H9 (cell line): ENCODE data around the gene TUBB1. TPM values are rescaled to one million over a fixed set of nuclear protein-coding genes. Genes with fewer than 3 reads are reported as not detected.

ENCODE experiments used
- DNase-seq: peaks from one replicate; pipeline ENCODE4 v3.0.0-alpha.2; 2017
- H2AFZ ChIP-seq: one replicate; pipeline ENCODE4 v1.6.1; 2013; ENCODE audit warnings: mild to moderate bottlenecking, low read length, control low read depth, moderate library complexity
- H2AK5ac ChIP-seq: 2 replicates; pipeline ENCODE4 v1.6.1; 2013; ENCODE audit warnings: low read length, control low read depth, mixed read lengths; ENCODE audit not compliant: insufficient read length
- H2BK120ac ChIP-seq: one replicate; pipeline ENCODE4 v1.6.1; 2013; ENCODE audit warnings: low read depth, mild to moderate bottlenecking, low read length, control low read depth, inconsistent platforms; ENCODE audit not compliant: poor library complexity, severe bottlenecking
- H2BK12ac ChIP-seq: 2 replicates; pipeline ENCODE4 v1.6.1; 2013; ENCODE audit warnings: low read length, control low read depth, mixed read lengths, low read depth; ENCODE audit not compliant: insufficient read length
- H2BK15ac ChIP-seq: 2 replicates; pipeline ENCODE4 v1.6.1; 2013; ENCODE audit warnings: low read depth, low read length, control low read depth
- H2BK20ac ChIP-seq: one replicate; pipeline ENCODE4 v1.6.1; 2013; ENCODE audit warnings: low read depth, mild to moderate bottlenecking, low read length, control low read depth, inconsistent platforms; ENCODE audit not compliant: poor library complexity, severe bottlenecking
- H2BK5ac ChIP-seq: 2 replicates; pipeline ENCODE4 v1.6.1; 2013; ENCODE audit warnings: low read length, control low read depth, mixed read lengths; ENCODE audit not compliant: insufficient read length
- H3K14ac ChIP-seq: 2 replicates; pipeline ENCODE4 v1.6.1; 2013; ENCODE audit warnings: low read length, control low read depth; ENCODE audit not compliant: insufficient read depth
- H3K18ac ChIP-seq: 2 replicates; pipeline ENCODE4 v1.6.1; 2013; ENCODE audit warnings: low read depth, mild to moderate bottlenecking, mixed read lengths, low read length, control low read depth; ENCODE audit not compliant: insufficient read length
- H3K23ac ChIP-seq: 2 replicates; pipeline ENCODE4 v1.6.1; 2013; ENCODE audit warnings: low read length, control low read depth, mixed read lengths, low read depth; ENCODE audit not compliant: insufficient read length
- H3K23me2 ChIP-seq: 2 replicates; pipeline ENCODE4 v1.6.1; 2013; ENCODE audit warnings: low read depth, mild to moderate bottlenecking, mixed read lengths, low read length, control low read depth; ENCODE audit not compliant: insufficient read length, poor library complexity, severe bottlenecking
- H3K27ac ChIP-seq: 2 replicates; pipeline ENCODE4 v1.5.1; 2013; ENCODE audit warnings: low read length, control low read depth, mixed read lengths, low read depth; ENCODE audit not compliant: insufficient read length
- H3K27me3 ChIP-seq: 2 replicates; pipeline ENCODE4 v1.6.1; 2013; ENCODE audit warnings: low read length, control low read depth, inconsistent platforms; ENCODE audit not compliant: insufficient read depth
- H3K4ac ChIP-seq: 2 replicates; pipeline ENCODE4 v1.6.1; 2013; ENCODE audit warnings: low read depth, mild to moderate bottlenecking, control low read depth, inconsistent platforms, low read length, moderate library complexity
- H3K4me1 ChIP-seq: 2 replicates; pipeline ENCODE4 v1.6.1; 2013; ENCODE audit warnings: low read length, control low read depth, inconsistent platforms; ENCODE audit not compliant: insufficient read depth
- H3K4me2 ChIP-seq: 2 replicates; pipeline ENCODE4 v1.6.1; 2013; ENCODE audit warnings: low read length, control low read depth, mixed read lengths; ENCODE audit not compliant: insufficient read length, insufficient read depth
- H3K56ac ChIP-seq: 2 replicates; pipeline ENCODE4 v1.6.1; 2013; ENCODE audit warnings: low read depth, mild to moderate bottlenecking, mixed read lengths, low read length, control low read depth; ENCODE audit not compliant: insufficient read length
- H3K79me1 ChIP-seq: 2 replicates; pipeline ENCODE4 v1.6.1; 2013; ENCODE audit warnings: low read depth, mild to moderate bottlenecking, moderate library complexity, low read length, control low read depth, inconsistent platforms; ENCODE audit not compliant: insufficient read depth, poor library complexity, severe bottlenecking
- H3K79me2 ChIP-seq: 2 replicates; pipeline ENCODE4 v1.6.1; 2013; ENCODE audit warnings: low read length, control low read depth, inconsistent platforms; ENCODE audit not compliant: insufficient read depth
- H3K9ac ChIP-seq: 2 replicates; pipeline ENCODE4 v1.6.1; 2013; ENCODE audit warnings: low read length, control low read depth, mixed read lengths; ENCODE audit not compliant: insufficient read length; ENCODE audit errors: extremely low read depth
- H3K9me3 ChIP-seq: one replicate; pipeline ENCODE4 v1.6.1; 2013; ENCODE audit warnings: low read depth, low read length, inconsistent platforms; ENCODE audit not compliant: control insufficient read depth
- H3T11ph ChIP-seq: one replicate; pipeline ENCODE4 v1.6.1; 2013; ENCODE audit warnings: mild to moderate bottlenecking, low read length, control low read depth, inconsistent platforms
- H4K20me1 ChIP-seq: one replicate; pipeline ENCODE4 v1.6.1; 2013; ENCODE audit not compliant: control insufficient read depth, insufficient read length, insufficient read depth
- H4K5ac ChIP-seq: 2 replicates; pipeline ENCODE4 v1.6.1; 2013; ENCODE audit warnings: low read depth, mild to moderate bottlenecking, mixed read lengths, low read length, control low read depth; ENCODE audit not compliant: insufficient read length
- H4K8ac ChIP-seq: replicated peaks from 2 replicates; pipeline ENCODE4 v1.6.1; 2013; ENCODE audit warnings: low read length, control low read depth, mixed read lengths, low read depth; ENCODE audit not compliant: insufficient read length
- H4K91ac ChIP-seq: 2 replicates; pipeline ENCODE4 v1.6.1; 2013; ENCODE audit warnings: low read depth, mild to moderate bottlenecking, moderate library complexity, mixed read lengths, low read length, control low read depth; ENCODE audit not compliant: insufficient read length
- H3K27ac Mint-ChIP-seq, 3 experiments: 2 replicates in 2 of 3; 3 replicates in 1 of 3; pipeline ENCODE4 v1.8.0; 2020 to 2021; ENCODE audit warnings: mixed read lengths in 3 of 3, mild to moderate bottlenecking in 1 of 3, moderate library complexity in 1 of 3
- H3K27me3 Mint-ChIP-seq: 2 replicates; pipeline ENCODE4 v1.8.0; 2021; ENCODE audit warnings: low read depth, mild to moderate bottlenecking, moderate library complexity, mixed read lengths
- H3K36me3 Mint-ChIP-seq, 3 experiments: 2 replicates in 2 of 3; 3 replicates in 1 of 3; pipeline ENCODE4 v1.8.0; 2020 to 2021; ENCODE audit warnings: low read depth in 3 of 3, mixed read lengths in 3 of 3; ENCODE audit not compliant: insufficient read depth in 1 of 3
- H3K4me1 Mint-ChIP-seq, 2 experiments: 2 replicates each; pipeline ENCODE4 v1.8.0; 2020; ENCODE audit warnings: mixed read lengths in 2 of 2
- H3K4me3 Mint-ChIP-seq, 2 experiments: 2 replicates in 1 of 2; 3 replicates in 1 of 2; pipeline ENCODE4 v1.8.0; 2020 to 2021; ENCODE audit warnings: mild to moderate bottlenecking in 2 of 2, mixed read lengths in 2 of 2, moderate library complexity in 1 of 2
- H3K9me3 Mint-ChIP-seq, 2 experiments: 2 replicates in 1 of 2; 3 replicates in 1 of 2; pipeline ENCODE4 v1.8.0; 2020; ENCODE audit warnings: mild to moderate bottlenecking in 2 of 2, mixed read lengths in 2 of 2, moderate library complexity in 1 of 2
- WGBS: extraction: QIAGEN DNeasy Blood & Tissue Kit; methylation state at CpG from one replicate; pipeline ENCODE4 v1.1.7; 2013; ENCODE audit warnings: missing lambda C conversion rate, low lambda C conversion rate, mixed read lengths; ENCODE audit not compliant: insufficient read length; ENCODE audit errors: extremely low coverage; 5-methylcytosine and 5-hydroxymethylcytosine counted together
- long read RNA-seq: library from polyadenylated mRNA; unstranded; transcript quantifications from one replicate; pipeline ENCODE4 v2.0.0, GENCODE V29; 2020
- total RNA-seq: library from RNA; stranded (reverse); gene quantifications from 2 replicates; pipeline ENCODE4 v1.2.1, GENCODE V29; 2021
- TF ChIP-seq, protein P1 (sequence below): fragments of 200-600 bp; sonication (generic); conservative IDR thresholded peaks from 3 replicates; pipeline ENCODE4 v1.8.0; 2021; ENCODE audit warnings: antibody characterized with exemption, mild to moderate bottlenecking

The TUBB1 gene
- total RNA-seq = not detected in 2 replicates
- long read RNA-seq, partial matches to known transcripts = 0 of 2 reads
- long read RNA-seq, other reads (novel, unspliced or antisense) = 2 of 2 reads

DNA sequence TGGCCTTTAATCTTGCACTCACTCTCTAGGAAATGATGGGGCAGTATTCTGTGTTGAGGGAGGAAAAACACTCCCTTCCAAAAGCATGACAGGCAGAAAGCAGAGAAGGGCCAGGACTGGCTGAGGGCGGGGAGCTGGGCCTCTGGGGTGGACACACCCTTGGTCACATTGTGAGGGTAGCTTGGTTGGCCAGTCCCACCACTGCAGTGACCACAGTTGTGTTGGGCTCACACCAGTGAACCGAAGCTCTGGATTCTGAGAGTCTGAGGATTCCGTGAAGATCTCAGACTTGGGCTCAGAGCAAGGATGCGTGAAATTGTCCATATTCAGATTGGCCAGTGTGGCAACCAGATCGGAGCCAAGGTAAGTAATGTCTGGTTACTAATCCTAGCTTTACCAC lies at the start of gene TUBB1:
TUBB1 (plus strand) TSS at position 213 of the 400 bp plus-strand sequence; CDS start at position 307, 94 bp downstream.
- whole genome bisulfite sequencing = no CpG with 5 or more reads among the region's 5 CpGs
- Histone ChIP-seq H3K79me2 (no peaks in the 10 kb centered on the region), H3K9me3 (no peaks in the 10 kb centered on the region), H3K79me1 (no peaks in the 10 kb centered on the region), H2BK20ac (no peak within 1 kb of the TSS), H3K4me1 (no peaks in the 10 kb centered on the region), H2AK5ac (no peak within 1 kb of the TSS), H3K18ac (no peak within 1 kb of the TSS), H3K27ac (no peak within 1 kb of the TSS), H3K4me2 (no peak within 1 kb of the TSS), H2BK5ac (no peak within 1 kb of the TSS), H2BK15ac (no peak within 1 kb of the TSS), H3K4ac (no peak within 1 kb of the TSS), H3K14ac (no peak within 1 kb of the TSS), H3T11ph (no peak within 1 kb of the TSS), H4K8ac (no peak within 1 kb of the TSS), H4K91ac (no peak within 1 kb of the TSS), H3K27me3 (no peaks in the 10 kb centered on the region), H3K23ac (no peak within 1 kb of the TSS), H2BK12ac (no peak within 1 kb of the TSS), H4K20me1 (no peaks in the 10 kb centered on the region), H2BK120ac (no peak within 1 kb of the TSS), H3K56ac (no peak within 1 kb of the TSS), H2AFZ (no peak within 1 kb of the TSS), H4K5ac (no peak within 1 kb of the TSS), H3K23me2 (no peaks in the 10 kb centered on the region), H3K9ac (no peak within 1 kb of the TSS)
- Mint-ChIP-seq H3K4me1 (peaks cover 9 to 15% of the 10 kb centered on the region in 2 experiments; a peak in 3 of 4 replicates), H3K9me3 (no peaks in the 10 kb centered on the region), H3K4me3 (no peak within 1 kb of the TSS), H3K27ac (peak within 1 kb of the TSS in 1 of 3 experiments; percentile 85; a peak in 1 of 7 replicates), H3K27me3 (peaks cover 9% of the 10 kb centered on the region), H3K36me3 (peaks cover 6 to 20% (median 20%) of the 10 kb centered on the region in 3 experiments; a peak in 6 of 7 replicates)
- TF ChIP-seq, protein P1, sequence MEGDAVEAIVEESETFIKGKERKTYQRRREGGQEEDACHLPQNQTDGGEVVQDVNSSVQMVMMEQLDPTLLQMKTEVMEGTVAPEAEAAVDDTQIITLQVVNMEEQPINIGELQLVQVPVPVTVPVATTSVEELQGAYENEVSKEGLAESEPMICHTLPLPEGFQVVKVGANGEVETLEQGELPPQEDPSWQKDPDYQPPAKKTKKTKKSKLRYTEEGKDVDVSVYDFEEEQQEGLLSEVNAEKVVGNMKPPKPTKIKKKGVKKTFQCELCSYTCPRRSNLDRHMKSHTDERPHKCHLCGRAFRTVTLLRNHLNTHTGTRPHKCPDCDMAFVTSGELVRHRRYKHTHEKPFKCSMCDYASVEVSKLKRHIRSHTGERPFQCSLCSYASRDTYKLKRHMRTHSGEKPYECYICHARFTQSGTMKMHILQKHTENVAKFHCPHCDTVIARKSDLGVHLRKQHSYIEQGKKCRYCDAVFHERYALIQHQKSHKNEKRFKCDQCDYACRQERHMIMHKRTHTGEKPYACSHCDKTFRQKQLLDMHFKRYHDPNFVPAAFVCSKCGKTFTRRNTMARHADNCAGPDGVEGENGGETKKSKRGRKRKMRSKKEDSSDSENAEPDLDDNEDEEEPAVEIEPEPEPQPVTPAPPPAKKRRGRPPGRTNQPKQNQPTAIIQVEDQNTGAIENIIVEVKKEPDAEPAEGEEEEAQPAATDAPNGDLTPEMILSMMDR = no peak
- DNase-seq = no peak
